ENCODE results near the gene RXFP4. TPM values are rescaled to one million over a fixed set of nuclear protein-coding genes. Genes with fewer than 3 reads are reported as not detected.
"Not testable (repeated sequence)": the region's sequence is repeated elsewhere in the genome, so short reads cannot be mapped to it uniquely, and the experiment has no call there.

Gene RXFP4
- 10 to 100 TPM in 1 of 4 donors, 1 to 10 TPM in 2, under 1 TPM in 1; 0.80 to 11.6 (median 2.5) TPM for total RNA-seq

- in situ Hi-C loops (cut with MboI; ENCODE audit: low pct_ligation_motif_present in 1 of 4, low pct_unique_long_range_greater_than_20kb in 1 of 4, low sequenced_read_pairs in 3 of 4) = no loop called here
These were observed at the start of gene RXFP4 for GRCh38 chr1:155940993-155941844. TSS of gene RXFP4 (plus strand) at chr1:155941638. CDS start at chr1:155941710, 72 bp downstream.

GRCh38 chr1:155892796-155893195 lies 48.6 kb upstream of the RXFP4 start:
- DNase-seq = no peak
- in situ Hi-C loops (cut with MboI; ENCODE audit: low pct_ligation_motif_present in 1 of 4, low pct_unique_long_range_greater_than_20kb in 1 of 4, low sequenced_read_pairs in 3 of 4) (no loop called here), intact Hi-C loops (cut with DNase I; ENCODE audit: low total_unique reads) (no loop called here)
- no peaks in the 10 kb centered on the region for H3K27me3 ChIP-seq
- WGBS, 2 donors (ENCODE audit: low coverage in 1 of 2) = 22 to 27% methylated on average over 3 of the region's 3 CpGs
- H3K9me3 ChIP-seq = no peaks in the 10 kb centered on the region
- no peak for TF ChIP-seq EP300 (IDR thresholded peaks at IDR 0.05; ENCODE audit: low read depth)
- H3K36me3 ChIP-seq = no peaks in the 10 kb centered on the region
- H3K4me1 ChIP-seq = peaks cover 0 to 16% (median 10%) of the 10 kb centered on the region in 4 donors
- H3K27ac ChIP-seq = peak overlapping the region; percentile 45 to 63 (median 60)
- H3K4me3 ChIP-seq = no peak overlapping the region

More at GRCh38 chr1:155940993-155941844, at the start of gene RXFP4:
- peak; percentile 87 for TF ChIP-seq POLR2A (IDR thresholded peaks at IDR 0.05)
- no peak for TF ChIP-seq CTCF (IDR thresholded peaks at IDR 0.05)
- TF ChIP-seq EP300 (IDR thresholded peaks at IDR 0.05; ENCODE audit: low read depth) = no peak
- peak; percentile 72 to 80 (median 73) for TF ChIP-seq POLR2AphosphoS5 (IDR thresholded peaks at IDR 0.05)
- Histone ChIP-seq H3K36me3 (no peaks in the 10 kb centered on the region), H3K4me3 (peak within 1 kb of the TSS in 3 of 4 donors; percentile 20 to 36 (median 32)), H3K27me3 (no peaks in the 10 kb centered on the region), H3K27ac (peak within 1 kb of the TSS; percentile 89 to 92 (median 90)), H3K9me3 (no peaks in the 10 kb centered on the region), H3K4me1 (peaks cover 40 to 76% (median 65%) of the 10 kb centered on the region in 4 donors)
- DNase-seq = peak; percentile 87
- WGBS, 2 donors (ENCODE audit: low coverage in 1 of 2) = 35 to 73% methylated on average over 3 to 11 of the region's 11 CpGs
- intact Hi-C loops (cut with DNase I; ENCODE audit: low total_unique reads) = no loop called here

- Histone ChIP-seq H3K36me3 (peaks cover 0 to 1% (median 0%) of the 10 kb centered on the region in 4 donors), H3K4me1 (peaks cover 0 to 16% (median 10%) of the 10 kb centered on the region in 4 donors), H3K4me3 (no peak overlapping the region), H3K27ac (peak overlapping the region; percentile 45 to 63 (median 60)), H3K27me3 (no peaks in the 10 kb centered on the region), H3K9me3 (no peaks in the 10 kb centered on the region)
- in situ Hi-C loops (cut with MboI; ENCODE audit: low pct_ligation_motif_present in 1 of 4, low pct_unique_long_range_greater_than_20kb in 1 of 4, low sequenced_read_pairs in 3 of 4) (no loop called here), intact Hi-C loops (cut with DNase I; ENCODE audit: low total_unique reads) (no loop called here)
- WGBS, 2 donors (ENCODE audit: low coverage in 1 of 2) = 50 to 60% methylated on average over 9 to 10 of the region's 10 CpGs
- no peak for TF ChIP-seq POLR2A (IDR thresholded peaks at IDR 0.05)
- peak in 2 of 3 donors; percentile 16 to 27 for TF ChIP-seq POLR2AphosphoS5 (IDR thresholded peaks at IDR 0.05)
- DNase-seq = no peak
These were observed 47.9 kb upstream of the RXFP4 start for GRCh38 chr1:155893389-155894142.

GRCh38 chr1:155895617-155896016 lies 45.8 kb upstream of the RXFP4 start:
- H3K9me3 ChIP-seq; H3K4me3 ChIP-seq; intact Hi-C loops (cut with DNase I; ENCODE audit: low total_unique reads); H3K27ac ChIP-seq; H3K27me3 ChIP-seq; DNase-seq; in situ Hi-C loops (cut with MboI; ENCODE audit: low pct_ligation_motif_present in 1 of 4, low pct_unique_long_range_greater_than_20kb in 1 of 4, low sequenced_read_pairs in 3 of 4): not testable (repeated sequence)
- peaks cover 0 to 22% (median 7%) of the 10 kb centered on the region in 4 donors for H3K36me3 ChIP-seq
- H3K4me1 ChIP-seq = peaks cover 0 to 16% (median 10%) of the 10 kb centered on the region in 4 donors
- 97 to 98% methylated on average over 5 to 6 of the region's 6 CpGs for WGBS, 2 donors (ENCODE audit: low coverage in 1 of 2)

GRCh38 chr1:155896476-155896875 lies 45.0 kb upstream of the RXFP4 start:
- peaks cover 0 to 31% (median 11%) of the 10 kb centered on the region in 4 donors for H3K36me3 ChIP-seq
- H3K9me3 ChIP-seq; H3K27me3 ChIP-seq; H3K27ac ChIP-seq; H3K4me3 ChIP-seq; DNase-seq; in situ Hi-C loops (cut with MboI; ENCODE audit: low pct_ligation_motif_present in 1 of 4, low pct_unique_long_range_greater_than_20kb in 1 of 4, low sequenced_read_pairs in 3 of 4); intact Hi-C loops (cut with DNase I; ENCODE audit: low total_unique reads): not testable (repeated sequence)
- WGBS, 2 donors (ENCODE audit: low coverage in 1 of 2) = 93 to 95% methylated on average over 7 to 8 of the region's 8 CpGs
- peaks cover 0 to 16% (median 10%) of the 10 kb centered on the region in 4 donors for H3K4me1 ChIP-seq

All from transverse colon (tissue), 4 donors.